NT2/D1 (cell line): ENCODE results near the gene GLTPD2.

Experiments used
- SUZ12 ChIP-seq: IDR thresholded peaks from 2 replicates; pipeline ENCODE4 v1.6.1; 2011; ENCODE audit not compliant: insufficient read length, insufficient read depth; ENCODE audit errors: extremely low read depth
- YY1 ChIP-seq: IDR thresholded peaks from 2 replicates; pipeline ENCODE4 v1.6.1; 2011; ENCODE audit not compliant: insufficient read length, insufficient read depth
- ZNF274 ChIP-seq: IDR thresholded peaks from 2 replicates; pipeline ENCODE4 v1.6.1; 2011; ENCODE audit warnings: mild to moderate bottlenecking, low read depth, low read length

DNA sequence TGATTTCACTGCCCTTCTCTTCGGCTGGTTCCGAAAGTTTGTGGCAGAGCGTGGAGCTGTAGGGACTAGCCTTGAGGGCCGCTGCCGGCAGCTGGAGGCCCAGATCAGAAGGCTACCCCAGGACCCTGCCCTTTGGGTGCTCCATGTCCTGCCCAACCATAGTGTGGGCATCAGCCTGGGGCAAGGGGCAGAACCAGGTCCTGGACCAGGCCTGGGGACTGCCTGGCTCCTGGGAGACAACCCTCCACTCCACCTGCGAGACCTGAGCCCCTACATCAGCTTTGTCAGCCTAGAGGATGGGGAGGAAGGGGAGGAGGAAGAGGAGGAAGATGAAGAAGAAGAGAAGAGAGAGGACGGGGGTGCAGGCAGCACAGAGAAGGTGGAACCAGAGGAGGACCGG is 48.2 kb upstream of the GLTPD2 start:
- TF ChIP-seq YY1: no peak
- no peak for TF ChIP-seq ZNF274
- TF ChIP-seq SUZ12: no peak
